Mammary epithelial cell (primary cell): ENCODE measurements around the gene RC3H2.

Experiments used
- EZH2 ChIP-seq: IDR thresholded peaks from 2 replicates; pipeline ENCODE4 v1.6.1; 2012; ENCODE audit warnings: low read length, inconsistent platforms, borderline replicate concordance
- TF ChIP-seq, protein P1 (sequence below), 2 donors: IDR thresholded peaks in 1 of 2; conservative IDR thresholded peaks in 1 of 2; 2 replicates each; pipeline ENCODE4 v1.5.1; 2011 to 2012; ENCODE audit warnings: inconsistent platforms in 2 of 2, low read length in 2 of 2, mild to moderate bottlenecking in 2 of 2, control low read depth in 1 of 2, low read depth in 1 of 2; ENCODE audit not compliant: insufficient read depth in 1 of 2; ENCODE audit errors: extremely low read depth in 1 of 2

DNA sequence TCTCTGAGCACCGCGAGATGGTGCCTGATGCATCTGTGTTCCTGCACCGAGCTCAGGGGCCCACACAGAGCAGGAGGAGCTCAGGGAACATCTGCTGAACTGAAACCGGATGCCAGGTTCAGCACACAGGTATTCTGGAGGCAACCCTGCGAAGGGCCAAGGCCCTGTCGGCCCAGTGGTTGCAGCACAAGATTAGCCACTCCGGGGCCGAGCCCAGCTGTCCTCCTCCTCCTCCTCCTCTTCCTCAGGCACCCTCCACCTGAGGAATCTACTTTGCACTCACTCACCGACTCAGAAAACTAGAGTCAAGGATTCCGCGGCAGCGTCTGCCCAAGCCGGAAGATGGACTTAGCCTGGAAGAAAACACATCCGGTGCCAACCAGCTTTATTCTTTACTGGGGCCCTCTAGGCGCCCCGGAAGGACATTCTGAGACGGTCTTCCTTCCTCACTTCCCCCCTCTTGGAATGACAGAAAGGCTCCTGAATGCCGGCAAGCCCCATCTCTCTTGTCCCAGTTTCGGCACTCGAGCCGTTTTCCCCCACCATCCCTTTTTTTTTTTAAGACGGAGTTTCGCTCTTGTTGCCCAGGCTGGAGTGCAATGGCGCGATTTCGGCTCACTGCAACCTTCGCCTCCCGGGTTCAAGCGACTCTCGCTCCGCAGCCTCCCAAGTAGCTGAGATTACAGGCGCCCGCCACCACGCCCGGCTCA is 8.0 kb upstream of the RC3H2 start, which contains the start of gene ZBTB6:
- TF ChIP-seq, protein P1, sequence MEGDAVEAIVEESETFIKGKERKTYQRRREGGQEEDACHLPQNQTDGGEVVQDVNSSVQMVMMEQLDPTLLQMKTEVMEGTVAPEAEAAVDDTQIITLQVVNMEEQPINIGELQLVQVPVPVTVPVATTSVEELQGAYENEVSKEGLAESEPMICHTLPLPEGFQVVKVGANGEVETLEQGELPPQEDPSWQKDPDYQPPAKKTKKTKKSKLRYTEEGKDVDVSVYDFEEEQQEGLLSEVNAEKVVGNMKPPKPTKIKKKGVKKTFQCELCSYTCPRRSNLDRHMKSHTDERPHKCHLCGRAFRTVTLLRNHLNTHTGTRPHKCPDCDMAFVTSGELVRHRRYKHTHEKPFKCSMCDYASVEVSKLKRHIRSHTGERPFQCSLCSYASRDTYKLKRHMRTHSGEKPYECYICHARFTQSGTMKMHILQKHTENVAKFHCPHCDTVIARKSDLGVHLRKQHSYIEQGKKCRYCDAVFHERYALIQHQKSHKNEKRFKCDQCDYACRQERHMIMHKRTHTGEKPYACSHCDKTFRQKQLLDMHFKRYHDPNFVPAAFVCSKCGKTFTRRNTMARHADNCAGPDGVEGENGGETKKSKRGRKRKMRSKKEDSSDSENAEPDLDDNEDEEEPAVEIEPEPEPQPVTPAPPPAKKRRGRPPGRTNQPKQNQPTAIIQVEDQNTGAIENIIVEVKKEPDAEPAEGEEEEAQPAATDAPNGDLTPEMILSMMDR (conservative IDR thresholded peaks at IDR 0.05 in 1 of 2, IDR thresholded peaks at IDR 0.05 in 1 of 2; ENCODE audit: extremely low read depth in 1 of 2, insufficient read depth in 1 of 2, low read depth in 1 of 2, low read length in 2 of 2): no peak
- no peak for TF ChIP-seq EZH2
